Renal cortical epithelial cell (primary cell): ENCODE measurements around the gene ZNF594. TPM values are rescaled to one million over a fixed set of nuclear protein-coding genes. Genes with fewer than 3 reads are reported as not detected.
"Not testable (repeated sequence)": the region's sequence is repeated elsewhere in the genome, so short reads cannot be mapped to it uniquely, and the experiment has no call there.

ENCODE experiments used
- DNase-seq: peaks from one replicate; pipeline ENCODE4 v3.0.0-alpha.2; 2011; ENCODE audit warnings: low read depth
- total RNA-seq: library from RNA; depleted of rRNA; stranded (reverse); fragments of >200 nt; gene quantifications from 2 replicates; pipeline ENCODE4 v1.2.3, GENCODE V29; 2014

ZNF594 gene
- total RNA-seq, 1 donor from 2014 or later: 11.1 TPM

DNA sequence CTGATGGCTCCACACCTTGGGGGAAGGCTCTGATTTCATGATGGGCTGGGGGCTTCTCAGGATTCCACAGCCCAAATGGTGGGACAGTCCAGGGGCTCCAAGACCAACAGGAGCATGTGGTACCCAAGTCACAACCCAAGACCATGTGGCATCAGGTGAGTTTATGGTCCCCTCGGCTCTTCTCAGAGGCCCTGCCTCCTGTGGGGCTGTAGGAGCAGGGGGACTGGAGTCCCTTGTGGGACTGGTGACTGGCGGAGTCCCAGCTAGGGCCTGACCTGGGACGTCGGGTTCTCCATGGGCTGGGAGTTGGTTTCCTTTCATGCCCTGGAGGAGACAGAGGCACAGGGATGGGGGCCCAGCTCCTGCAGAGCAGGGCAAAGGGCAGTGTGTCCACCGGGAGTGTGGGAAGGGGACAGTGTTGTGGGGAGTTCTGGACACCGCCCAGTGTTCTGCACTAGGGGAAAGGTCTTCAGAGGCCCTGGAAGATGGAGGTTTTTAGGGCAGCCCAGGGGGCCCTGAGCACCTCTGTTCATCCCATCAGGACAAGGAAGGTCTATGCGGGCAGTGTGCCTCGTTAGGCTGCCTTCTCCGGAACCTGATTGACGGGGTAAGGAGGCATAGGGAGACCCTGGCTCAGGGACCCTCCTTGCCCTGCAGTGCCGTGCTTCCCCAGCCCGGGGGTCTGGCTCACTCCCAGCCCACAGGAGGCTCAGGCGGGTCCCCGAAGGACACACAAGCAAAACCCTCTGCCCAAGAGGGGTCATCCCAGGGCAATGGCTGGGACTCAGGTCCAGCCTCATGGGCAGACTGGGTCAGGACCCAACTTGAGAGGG, 54.9 kb downstream of the ZNF594 start:
- not testable (repeated sequence) for DNase-seq

DNA sequence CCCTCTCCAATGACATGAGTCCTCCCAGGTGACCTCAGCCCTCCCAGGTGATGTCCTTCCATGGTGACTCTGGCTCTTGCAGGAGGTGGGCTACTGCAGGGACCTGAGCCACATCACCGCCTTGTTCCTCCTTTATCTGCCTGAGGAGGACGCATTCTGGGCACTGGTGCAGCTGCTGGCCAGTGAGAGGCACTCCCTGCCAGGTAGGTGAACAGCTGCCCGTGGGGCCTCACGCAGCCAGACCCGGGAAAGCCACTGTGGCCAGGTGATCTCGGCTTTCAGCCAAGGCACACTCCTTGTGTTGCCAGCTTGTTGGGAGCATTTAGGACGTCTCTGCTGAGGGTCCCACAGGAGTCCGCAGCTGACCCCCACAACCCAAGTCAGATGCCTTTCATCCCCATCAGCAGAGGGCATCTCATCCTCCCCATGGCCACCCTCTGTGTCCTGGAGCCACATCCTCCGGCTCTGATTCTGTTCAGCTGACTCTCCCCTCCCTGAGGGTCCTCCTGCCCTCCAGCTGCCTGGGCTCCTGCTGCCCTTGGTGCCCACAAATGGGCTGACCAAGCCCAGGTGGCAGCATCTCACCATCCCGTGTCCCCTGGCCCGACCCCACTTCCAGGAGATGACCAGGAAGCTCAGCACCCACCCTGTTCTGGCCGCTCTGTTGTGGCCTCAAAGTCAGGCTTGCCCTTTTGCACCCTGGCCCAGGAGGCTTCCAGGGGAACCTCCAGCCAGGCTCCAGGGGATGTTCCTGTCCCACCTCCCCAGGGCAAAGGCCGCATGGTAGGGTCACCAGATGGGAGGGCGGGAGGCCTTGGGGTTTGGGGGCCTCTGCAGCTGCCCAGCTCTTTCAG, 55.7 kb downstream of the ZNF594 start:
- no peak for DNase-seq

DNA sequence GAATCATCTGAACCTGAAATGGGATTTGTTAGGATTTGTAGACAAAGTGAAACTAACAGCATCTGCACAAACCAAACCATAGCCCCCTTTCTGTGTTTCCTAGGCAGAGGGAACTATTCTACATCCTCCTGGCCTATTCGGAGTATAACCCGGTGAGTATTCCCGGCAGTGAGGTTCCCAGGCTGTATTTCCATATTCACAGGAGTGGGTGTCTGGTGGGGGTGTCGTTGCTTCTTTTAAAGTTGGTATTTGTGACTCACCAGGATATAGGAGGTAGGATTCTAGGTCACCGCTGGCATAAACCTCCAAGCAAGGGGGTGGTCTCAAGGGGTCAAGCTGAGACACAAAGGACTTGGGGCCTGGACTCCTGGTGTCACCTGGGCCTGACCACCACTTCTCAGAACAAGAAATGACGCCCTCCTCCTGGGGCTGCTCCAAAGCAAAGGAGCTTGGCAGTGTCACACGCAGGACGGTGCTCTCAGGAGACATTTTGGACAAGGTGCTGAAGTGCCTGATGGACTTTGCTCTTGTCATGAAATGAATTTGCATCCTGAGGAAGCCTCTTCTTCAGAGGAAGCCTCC, 56.4 kb downstream of the ZNF594 start:
- DNase-seq: not testable (repeated sequence)

DNA sequence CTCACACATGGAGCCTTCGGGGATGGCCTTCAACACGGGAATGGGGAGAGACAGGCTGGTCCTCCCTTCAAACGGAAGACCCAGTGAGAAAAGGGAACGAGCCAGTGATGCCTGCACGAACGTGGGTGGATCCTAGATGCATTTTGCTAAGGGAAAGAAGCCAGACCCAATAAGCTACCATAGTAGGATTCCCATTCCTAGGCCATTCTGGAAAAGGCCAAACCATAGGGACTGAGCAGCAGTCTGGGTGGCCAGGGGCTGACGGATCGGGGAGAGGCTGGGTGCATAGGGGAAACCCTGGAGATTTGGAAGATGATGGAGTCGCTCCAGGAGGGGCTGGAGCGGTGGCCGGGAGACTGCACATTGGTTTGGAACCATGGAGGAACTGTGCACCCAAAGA, 57.1 kb downstream of the ZNF594 start:
- not testable (repeated sequence) for DNase-seq

DNA sequence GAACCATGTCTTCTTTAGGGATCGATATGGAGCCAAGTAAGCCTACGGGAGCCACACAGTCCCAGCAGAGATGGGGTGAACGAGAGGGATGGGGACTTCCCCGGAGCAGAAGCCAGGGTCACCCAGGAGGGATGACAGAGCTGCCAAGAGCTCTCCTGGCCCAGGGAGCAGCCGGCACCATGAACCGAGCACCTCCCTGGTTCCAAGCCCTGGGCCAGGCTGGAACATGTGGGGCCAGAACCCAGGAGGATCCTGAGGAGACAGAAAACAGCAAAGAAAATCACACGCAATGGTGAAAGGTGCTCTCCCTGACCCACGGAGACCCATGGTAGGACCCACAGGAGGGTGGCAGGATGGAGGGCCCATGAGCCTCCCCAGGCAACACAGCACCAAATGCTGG, 57.7 kb downstream of the ZNF594 start:
- not testable (repeated sequence) for DNase-seq

DNA sequence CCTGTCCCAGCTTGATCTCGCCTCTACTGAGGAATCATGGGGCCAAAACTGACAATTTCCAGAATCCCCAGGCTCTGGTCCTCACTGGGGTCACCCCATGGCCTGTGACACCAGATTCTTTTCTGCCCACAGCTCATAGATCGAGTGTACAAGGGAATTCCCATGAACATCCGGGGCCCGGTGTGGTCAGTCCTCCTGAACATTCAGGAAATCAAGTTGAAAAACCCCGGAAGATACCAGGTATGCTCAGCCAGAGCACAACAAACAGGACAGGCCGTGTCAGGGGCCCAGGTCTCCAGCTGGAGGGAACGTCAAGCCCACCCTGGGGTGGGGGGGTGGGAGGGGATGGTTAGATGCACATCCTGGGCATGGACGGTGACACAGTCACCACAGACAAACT, 58.4 kb downstream of the ZNF594 start:
- no peak for DNase-seq

DNA sequence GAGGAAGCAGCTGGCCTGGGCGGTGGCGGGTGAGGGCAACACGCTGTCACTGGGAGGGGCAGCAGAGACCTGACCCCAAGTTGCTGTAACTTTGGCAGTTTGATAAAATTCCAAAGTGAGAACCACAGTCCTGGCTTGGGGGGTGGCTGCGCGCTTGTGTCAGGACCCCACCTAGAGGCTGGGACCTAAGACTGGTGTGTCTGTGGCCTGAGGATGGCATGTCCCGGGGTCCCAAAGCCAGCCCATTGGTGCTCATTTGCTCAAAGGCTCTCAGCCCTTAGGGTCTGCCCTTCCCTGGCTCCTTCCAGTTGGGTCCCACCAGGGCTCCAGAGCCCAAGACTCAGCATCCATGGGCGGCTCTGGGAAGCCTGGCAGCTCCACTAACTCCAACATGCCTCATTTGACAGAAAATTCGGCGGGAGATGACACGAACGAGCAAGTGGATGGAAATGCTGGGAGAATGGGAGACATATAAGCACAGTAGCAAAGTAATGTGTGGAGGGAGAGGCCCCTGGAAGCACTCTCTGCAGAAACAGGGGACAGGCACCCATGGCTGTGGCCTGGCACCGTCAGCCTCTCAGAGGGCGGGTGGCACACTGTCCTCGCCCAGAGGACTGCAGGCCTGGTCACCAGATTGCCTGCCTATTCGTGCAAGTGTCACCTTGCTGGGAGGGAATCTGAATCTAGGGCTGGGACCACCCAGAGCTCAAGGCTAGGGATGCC, 59.0 kb downstream of the ZNF594 start:
- DNase-seq: not testable (repeated sequence)

DNA sequence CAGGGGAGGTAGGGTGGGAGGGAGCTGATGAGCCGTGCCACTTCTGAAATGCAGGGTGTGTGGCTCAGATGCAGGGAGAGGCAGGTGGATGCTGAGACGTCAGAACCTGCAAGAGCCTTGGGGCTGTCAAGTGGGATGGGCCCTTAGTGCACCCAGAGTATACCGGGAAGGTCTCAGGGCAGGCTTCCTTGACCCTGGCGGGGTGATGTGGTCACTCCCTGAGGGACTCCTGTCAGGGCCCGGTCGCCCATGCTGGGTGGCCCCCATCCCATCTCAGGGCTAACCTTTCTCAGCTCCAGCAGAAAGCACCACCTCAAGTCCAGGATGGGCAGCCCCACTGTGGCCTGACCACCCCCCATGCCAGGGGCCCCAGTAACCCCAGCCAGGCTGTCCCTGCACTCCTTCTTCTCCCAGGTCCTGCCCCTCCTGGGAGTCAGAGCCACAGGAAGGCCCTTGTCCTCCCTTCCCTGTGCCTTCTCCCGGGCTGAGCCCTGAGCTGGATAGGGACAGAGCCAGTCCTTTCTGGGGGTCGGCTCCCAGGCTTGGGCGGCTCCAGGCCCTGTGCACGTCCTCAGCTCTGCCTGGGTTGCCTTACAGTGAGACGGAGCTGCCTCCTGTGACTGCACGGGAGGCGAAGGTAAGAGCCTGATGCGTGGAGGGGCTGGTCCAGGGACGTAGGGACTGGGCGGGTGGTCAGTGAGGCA, 59.7 kb downstream of the ZNF594 start:
- not testable (repeated sequence) for DNase-seq

DNA sequence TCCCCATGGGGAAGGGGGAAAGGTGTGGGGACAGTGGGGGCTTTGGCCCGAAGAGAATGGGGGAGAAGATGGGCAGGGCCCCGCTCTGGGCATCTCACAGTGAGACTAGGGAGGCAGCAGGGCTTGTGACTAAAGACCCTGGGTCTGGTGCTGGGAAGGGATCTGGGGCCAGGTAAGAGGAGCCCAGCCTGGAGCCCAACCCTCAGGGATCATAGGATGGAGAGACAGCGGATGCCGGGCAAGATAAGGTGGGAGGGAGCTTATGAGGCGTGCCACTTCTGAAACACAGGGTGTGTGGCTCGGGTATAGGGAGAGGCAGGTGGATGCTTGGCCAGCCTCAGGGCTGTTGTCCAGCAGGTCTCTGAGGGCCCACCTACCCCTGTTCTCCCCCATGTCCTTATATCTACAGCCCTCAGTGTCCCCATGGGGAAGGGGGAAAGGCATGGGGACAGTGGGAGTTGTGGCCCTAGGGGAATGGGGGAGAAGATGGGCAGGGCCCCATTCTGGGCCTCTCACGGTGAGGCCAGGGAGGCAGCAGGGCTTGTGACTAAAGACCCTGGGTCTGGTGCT, 60.4 kb downstream of the ZNF594 start:
- DNase-seq: no peak

DNA sequence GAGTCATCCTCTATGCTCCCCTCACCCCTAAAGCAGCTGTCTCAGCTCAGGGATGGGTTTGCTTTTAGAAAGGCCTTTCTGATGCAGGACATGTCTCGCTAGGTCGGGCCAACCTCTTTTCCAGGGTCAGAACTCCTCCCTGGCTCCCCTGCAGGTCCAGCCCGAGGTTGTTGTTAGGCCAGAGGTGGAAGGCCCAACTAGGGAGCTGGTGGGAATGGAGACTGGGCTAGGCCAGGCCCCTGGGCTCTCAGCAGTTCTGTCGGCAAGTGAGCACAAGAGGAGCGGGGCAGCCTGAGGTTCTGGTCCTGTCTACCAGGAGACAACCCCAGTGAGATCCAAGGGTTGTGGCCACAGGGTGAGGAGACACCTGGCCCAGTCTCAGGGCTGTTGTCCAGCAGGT, 61.0 kb downstream of the ZNF594 start:
- DNase-seq: not testable (repeated sequence)

DNA sequence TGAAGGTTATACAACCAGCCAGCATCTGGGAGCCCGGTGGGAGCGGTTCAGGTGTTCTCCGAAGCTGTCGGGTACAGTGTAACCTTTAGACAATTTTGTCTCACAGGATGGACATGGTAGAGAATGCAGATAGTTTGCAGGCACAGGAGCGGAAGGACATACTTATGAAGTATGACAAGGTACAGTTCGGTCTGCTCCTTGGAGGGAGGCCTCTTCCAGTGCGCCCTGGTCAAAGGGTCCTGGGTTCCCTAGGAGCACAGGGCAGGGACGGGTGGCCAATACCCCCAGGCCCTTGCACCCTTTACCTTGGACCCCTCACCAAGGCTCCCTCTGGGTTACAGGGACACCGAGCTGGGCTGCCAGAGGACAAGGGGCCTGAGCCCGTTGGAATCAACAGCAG, 61.4 kb downstream of the ZNF594 start:
- DNase-seq: not testable (repeated sequence)

DNA sequence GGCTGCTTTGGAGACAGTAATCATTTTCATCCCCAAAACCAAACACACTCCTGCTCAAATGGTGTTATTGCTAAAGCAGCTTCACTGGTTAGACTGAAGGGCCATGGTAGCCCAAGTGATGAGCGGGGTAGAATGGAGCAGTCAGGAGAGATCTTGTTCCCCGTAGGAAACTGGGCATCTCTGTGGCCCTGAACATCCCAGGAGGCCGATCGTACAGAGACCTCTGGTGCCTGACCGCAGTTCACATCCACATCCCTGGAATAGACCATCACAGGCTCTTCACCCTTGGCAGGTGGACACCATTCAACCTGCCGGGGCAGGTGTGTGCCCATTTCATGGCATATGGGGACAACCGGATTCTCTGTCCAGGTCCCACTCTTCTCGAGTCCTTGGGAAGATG, 61.9 kb downstream of the ZNF594 start:
- not testable (repeated sequence) for DNase-seq

Other genes starting within 250 kb of the ZNF594 start
- 549 and 701 TPM in 2 replicates for gene PFN1, start 243.3 kb downstream of the ZNF594 start, total RNA-seq
- 5.3 and 6.6 TPM in 2 replicates for gene ENO3, start 240.7 kb downstream of the ZNF594 start, total RNA-seq
- 45.7 and 66.5 TPM in 2 replicates for gene SPAG7, start 224.1 kb downstream of the ZNF594 start, total RNA-seq
- gene CAMTA2, start 204.2 kb downstream of the ZNF594 start, total RNA-seq: 0.87 and 37.9 TPM in 2 replicates
- gene INCA1, start 194.3 kb downstream of the ZNF594 start, total RNA-seq: 0.40 and 0.69 TPM in 2 replicates
- gene KIF1C, start 193.9 kb downstream of the ZNF594 start, total RNA-seq: 116 and 142 TPM in 2 replicates
- 0.52 and 0.55 TPM in 2 replicates for gene SLC52A1, start 156.4 kb downstream of the ZNF594 start, total RNA-seq
- gene ZFP3, start 113.4 kb downstream of the ZNF594 start, total RNA-seq: 1.6 and 4.9 TPM in 2 replicates
- 8.8 and 10.4 TPM in 2 replicates for gene ZNF232, start 80.0 kb downstream of the ZNF594 start, total RNA-seq
- gene USP6, start 75.8 kb downstream of the ZNF594 start, total RNA-seq: 0.55 TPM in 1 of 2 replicates, not detected in the other
- not detected in 2 replicates for gene SCIMP, start 43.0 kb upstream of the ZNF594 start, total RNA-seq
- 39.8 and 77.1 TPM in 2 replicates for gene RABEP1, start 90.4 kb upstream of the ZNF594 start, total RNA-seq
- 81.6 and 161 TPM in 2 replicates for gene NUP88, start 227.8 kb upstream of the ZNF594 start, total RNA-seq
- 29.3 and 56.1 TPM in 2 replicates for gene RPAIN, start 228.3 kb upstream of the ZNF594 start, total RNA-seq
- gene C1QBP, start 247.3 kb upstream of the ZNF594 start, total RNA-seq: 190 and 289 TPM in 2 replicates